ENCODE data around the gene DOCK1.

GRCh38 chr10:126975221-126975620, 70.0 kb downstream of the DOCK1 start:
- TF ChIP-seq CTCF (IDR thresholded peaks at IDR 0.05): no peak
- no peak for TF ChIP-seq ZFX (IDR thresholded peaks at IDR 0.05; ENCODE audit: borderline replicate concordance)

Measured in 22Rv1 (cell line).